ENCODE data around the gene LMOD1. TPM values are rescaled to one million over a fixed set of nuclear protein-coding genes. Genes with fewer than 3 reads are reported as not detected.

Gene LMOD1
- total and polyA plus RNA-seq, 2 donors (not counting 1 experiment from before 2014, with no cell fraction given), result not detected

GRCh38 chr1:201851949-201852348 lies 94.4 kb downstream of the LMOD1 start:
- no peak for TF ChIP-seq CTCF (IDR thresholded peaks at IDR 0.05)
- no peak for TF ChIP-seq EZH2 (IDR thresholded peaks at IDR 0.05; ENCODE audit: borderline replicate concordance, insufficient read depth, low read depth, low read length, poor library complexity, severe bottlenecking)
- Histone ChIP-seq H2AFZ (ENCODE audit: insufficient read depth, low read depth, low read length, poor library complexity, severe bottlenecking) (no peak overlapping the region), H3K27ac (ENCODE audit: low read length in 2 of 2) (no peak overlapping the region), H3K9me3 (ENCODE audit: control extremely low read depth in 1 of 3, control insufficient read depth in 2 of 3, insufficient read depth in 1 of 3, low read length in 2 of 3) (no peaks in the 10 kb centered on the region), H3K9ac (ENCODE audit: low read length) (no peak overlapping the region), H3K36me3 (replicated peaks in 1 of 2; ENCODE audit: control extremely low read depth in 1 of 2, control insufficient read depth in 1 of 2, extremely low read depth in 1 of 2, insufficient read depth in 2 of 2, low read length in 1 of 2) (peaks cover 14 to 95% of the 10 kb centered on the region in 2 experiments), H3K4me1 (ENCODE audit: control insufficient read depth in 2 of 2, insufficient read depth in 2 of 2, low read length in 2 of 2) (no peaks in the 10 kb centered on the region), H4K20me1 (ENCODE audit: control insufficient read depth, insufficient read depth, low read length, poor library complexity, severe bottlenecking) (no peaks in the 10 kb centered on the region), H3K4me2 (replicated peaks; ENCODE audit: low read depth, low read length, poor library complexity, severe bottlenecking) (no peak overlapping the region), H3K27me3 (replicated peaks in 1 of 4; ENCODE audit: control extremely low read depth in 1 of 4, control insufficient read depth in 3 of 4, insufficient read depth in 4 of 4, low read length in 3 of 4) (no peaks in the 10 kb centered on the region), H3K4me3 (ENCODE audit: control extremely low read depth in 1 of 5, extremely low read depth in 1 of 5, insufficient read depth in 1 of 5, low read depth in 2 of 5, low read length in 4 of 5) (no peak overlapping the region), H3K79me2 (ENCODE audit: control insufficient read depth, insufficient read depth, low read length) (peaks cover 5% of the 10 kb centered on the region)
- WGBS (ENCODE audit: insufficient coverage), result no CpG with 5 or more reads among the region's 1 CpG
- Mint-ChIP-seq H3K4me3 (no peak overlapping the region), H3K27ac (no peak overlapping the region), H3K4me1 (no peaks in the 10 kb centered on the region), H3K9me3 (ENCODE audit: insufficient read depth) (no peaks in the 10 kb centered on the region), H3K27me3 (no peaks in the 10 kb centered on the region)
- POLR2A ChIA-PET, result no interaction called here
- CTCF ChIA-PET, result no interaction called here
- intact Hi-C loops (cut with micrococcal nuclease), result no loop called here
- DNase-seq, result no peak
- no peak for ATAC-seq (ENCODE audit: low read depth)

- H4K20me1 ChIP-seq (ENCODE audit: control insufficient read depth, insufficient read depth, low read length, poor library complexity, severe bottlenecking), result no peaks in the 10 kb centered on the region
- peaks cover 4% of the 10 kb centered on the region for H3K4me1 Mint-ChIP-seq
- no peak for DNase-seq
These were observed 96.3 kb downstream of the LMOD1 start for GRCh38 chr1:201850053-201850397.

More at GRCh38 chr1:201850053-201850397, 96.3 kb downstream of the LMOD1 start:
- Histone ChIP-seq H3K27ac (ENCODE audit: low read length in 2 of 2) (no peak overlapping the region), H2AFZ (ENCODE audit: insufficient read depth, low read depth, low read length, poor library complexity, severe bottlenecking) (no peak overlapping the region), H3K36me3 (replicated peaks in 1 of 2; ENCODE audit: control extremely low read depth in 1 of 2, control insufficient read depth in 1 of 2, extremely low read depth in 1 of 2, insufficient read depth in 2 of 2, low read length in 1 of 2) (peaks cover 14 to 77% of the 10 kb centered on the region in 2 experiments), H3K9ac (ENCODE audit: low read length) (no peak overlapping the region), H3K4me3 (ENCODE audit: control extremely low read depth in 1 of 5, extremely low read depth in 1 of 5, insufficient read depth in 1 of 5, low read depth in 2 of 5, low read length in 4 of 5) (no peak overlapping the region), H3K79me2 (ENCODE audit: control insufficient read depth, insufficient read depth, low read length) (peaks cover 16% of the 10 kb centered on the region), H3K4me1 (ENCODE audit: control insufficient read depth in 2 of 2, insufficient read depth in 2 of 2, low read length in 2 of 2) (no peaks in the 10 kb centered on the region), H3K27me3 (replicated peaks in 1 of 4; ENCODE audit: control extremely low read depth in 1 of 4, control insufficient read depth in 3 of 4, insufficient read depth in 4 of 4, low read length in 3 of 4) (no peaks in the 10 kb centered on the region), H3K9me3 (ENCODE audit: control extremely low read depth in 1 of 3, control insufficient read depth in 2 of 3, insufficient read depth in 1 of 3, low read length in 2 of 3) (no peaks in the 10 kb centered on the region), H3K4me2 (replicated peaks; ENCODE audit: low read depth, low read length, poor library complexity, severe bottlenecking) (no peak overlapping the region)
- ChIA-PET CTCF (interaction anchor here (0.6 kb wide), 1 partner anchor 14 kb away, joined by 5 read pairs; no protein-coding TSS in a partner anchor), POLR2A (no interaction called here)
- H3K9me3 Mint-ChIP-seq (ENCODE audit: insufficient read depth), result no peaks in the 10 kb centered on the region
- H3K27ac Mint-ChIP-seq, result no peak overlapping the region
- TF ChIP-seq CTCF (IDR thresholded peaks at IDR 0.05), result no peak
- no peak for TF ChIP-seq EZH2 (IDR thresholded peaks at IDR 0.05; ENCODE audit: borderline replicate concordance, insufficient read depth, low read depth, low read length, poor library complexity, severe bottlenecking)
- intact Hi-C loops (cut with micrococcal nuclease), result no loop called here
- ATAC-seq (ENCODE audit: low read depth), result no peak
- no peaks in the 10 kb centered on the region for H3K27me3 Mint-ChIP-seq
- WGBS (ENCODE audit: insufficient coverage), result no CpG with 5 or more reads among the region's 1 CpG
- H3K4me3 Mint-ChIP-seq, result no peak overlapping the region

All from B cell (primary cell).